ENCODE data around the gene NELL2. TPM values are rescaled to one million over a fixed set of nuclear protein-coding genes. Genes with fewer than 3 reads are reported as not detected.

The NELL2 gene
- total and polyA plus RNA-seq, 2 donors (not counting 1 experiment from before 2014, with no cell fraction given) = 0.17 TPM; not detected in 1

- H3K4me1 ChIP-seq (ENCODE audit: control insufficient read depth, extremely low read depth, insufficient read depth, low read length) = no peaks in the 10 kb centered on the region
- no peaks in the 10 kb centered on the region for H3K27me3 ChIP-seq (ENCODE audit: control insufficient read depth, insufficient read depth, low read length)
- no peak overlapping the region for H2AFZ ChIP-seq (ENCODE audit: low read length)
- TF ChIP-seq CTCF (conservative IDR thresholded peaks at IDR 0.05 in 1 of 2, IDR thresholded peaks at IDR 0.05 in 1 of 2; ENCODE audit: low read depth in 1 of 2, low read length in 2 of 2) = no peak
- no peak for TF ChIP-seq EZH2 (IDR thresholded peaks at IDR 0.05; ENCODE audit: low read length, missing control alignments)
- H3K9me3 ChIP-seq (ENCODE audit: control insufficient read depth, insufficient read depth, low read depth, low read length) = no peaks in the 10 kb centered on the region
- H3K36me3 ChIP-seq (ENCODE audit: control insufficient read depth, insufficient read depth, low read length) = no peaks in the 10 kb centered on the region
- no peak overlapping the region for H3K4me2 ChIP-seq (ENCODE audit: extremely low read depth, insufficient read depth, low read length)
- H4K20me1 ChIP-seq (ENCODE audit: control insufficient read depth, extremely low read depth, insufficient read depth, low read length) = no peaks in the 10 kb centered on the region
- H3K4me3 ChIP-seq (replicated peaks in 1 of 4; ENCODE audit: control extremely low read depth in 1 of 4, insufficient read depth in 1 of 4, low read depth in 3 of 4, low read length in 4 of 4) = no peak overlapping the region
- H3K27ac ChIP-seq (ENCODE audit: insufficient read depth, low read length) = no peak overlapping the region
- DNase-seq (ENCODE audit: low read depth in 2 of 2) = no peak
- H3K79me2 ChIP-seq (ENCODE audit: control insufficient read depth, insufficient read depth, low read length) = no peaks in the 10 kb centered on the region
- no peak overlapping the region for H3K9ac ChIP-seq (ENCODE audit: insufficient read depth, low read length)
These were observed 159.4 kb downstream of the NELL2 start for GRCh38 chr12:44716711-44717110.

- Histone ChIP-seq H3K4me1 (ENCODE audit: control insufficient read depth, extremely low read depth, insufficient read depth, low read length) (no peaks in the 10 kb centered on the region), H3K36me3 (ENCODE audit: control insufficient read depth, insufficient read depth, low read length) (no peaks in the 10 kb centered on the region), H3K9ac (ENCODE audit: insufficient read depth, low read length) (no peak overlapping the region), H3K79me2 (ENCODE audit: control insufficient read depth, insufficient read depth, low read length) (no peaks in the 10 kb centered on the region), H3K4me3 (replicated peaks in 1 of 4; ENCODE audit: control extremely low read depth in 1 of 4, insufficient read depth in 1 of 4, low read depth in 3 of 4, low read length in 4 of 4) (no peak overlapping the region), H3K27me3 (ENCODE audit: control insufficient read depth, insufficient read depth, low read length) (no peaks in the 10 kb centered on the region), H3K4me2 (ENCODE audit: extremely low read depth, insufficient read depth, low read length) (no peak overlapping the region), H3K9me3 (ENCODE audit: control insufficient read depth, insufficient read depth, low read depth, low read length) (no peaks in the 10 kb centered on the region), H4K20me1 (ENCODE audit: control insufficient read depth, extremely low read depth, insufficient read depth, low read length) (no peaks in the 10 kb centered on the region), H2AFZ (ENCODE audit: low read length) (no peak overlapping the region), H3K27ac (ENCODE audit: insufficient read depth, low read length) (no peak overlapping the region)
- DNase-seq (ENCODE audit: low read depth in 2 of 2) = no peak
- TF ChIP-seq EZH2 (IDR thresholded peaks at IDR 0.05; ENCODE audit: low read length, missing control alignments) = no peak
- TF ChIP-seq CTCF (conservative IDR thresholded peaks at IDR 0.05 in 1 of 2, IDR thresholded peaks at IDR 0.05 in 1 of 2; ENCODE audit: low read depth in 1 of 2, low read length in 2 of 2) = no peak
These were observed 164.4 kb downstream of the NELL2 start for GRCh38 chr12:44711736-44712135.

- Histone ChIP-seq H3K27ac (ENCODE audit: insufficient read depth, low read length) (no peak overlapping the region), H3K9ac (ENCODE audit: insufficient read depth, low read length) (no peak overlapping the region), H3K27me3 (ENCODE audit: control insufficient read depth, insufficient read depth, low read length) (no peaks in the 10 kb centered on the region), H3K79me2 (ENCODE audit: control insufficient read depth, insufficient read depth, low read length) (no peaks in the 10 kb centered on the region), H4K20me1 (ENCODE audit: control insufficient read depth, extremely low read depth, insufficient read depth, low read length) (no peaks in the 10 kb centered on the region), H3K4me2 (ENCODE audit: extremely low read depth, insufficient read depth, low read length) (no peak overlapping the region), H3K36me3 (ENCODE audit: control insufficient read depth, insufficient read depth, low read length) (no peaks in the 10 kb centered on the region), H3K4me1 (ENCODE audit: control insufficient read depth, extremely low read depth, insufficient read depth, low read length) (no peaks in the 10 kb centered on the region), H2AFZ (ENCODE audit: low read length) (no peak overlapping the region), H3K4me3 (replicated peaks in 1 of 4; ENCODE audit: control extremely low read depth in 1 of 4, insufficient read depth in 1 of 4, low read depth in 3 of 4, low read length in 4 of 4) (no peak overlapping the region), H3K9me3 (ENCODE audit: control insufficient read depth, insufficient read depth, low read depth, low read length) (no peaks in the 10 kb centered on the region)
- no peak for DNase-seq (ENCODE audit: low read depth in 2 of 2)
- no peak for TF ChIP-seq CTCF (conservative IDR thresholded peaks at IDR 0.05 in 1 of 2, IDR thresholded peaks at IDR 0.05 in 1 of 2; ENCODE audit: low read depth in 1 of 2, low read length in 2 of 2)
- no peak for TF ChIP-seq EZH2 (IDR thresholded peaks at IDR 0.05; ENCODE audit: low read length, missing control alignments)
These were observed 166.9 kb downstream of the NELL2 start for GRCh38 chr12:44709166-44709565.
